ENCODE measurements around the gene SYCE1.
"Not testable (repeated sequence)": the region's sequence is repeated elsewhere in the genome, so short reads cannot be mapped to it uniquely, and the experiment has no call there.

DNA sequence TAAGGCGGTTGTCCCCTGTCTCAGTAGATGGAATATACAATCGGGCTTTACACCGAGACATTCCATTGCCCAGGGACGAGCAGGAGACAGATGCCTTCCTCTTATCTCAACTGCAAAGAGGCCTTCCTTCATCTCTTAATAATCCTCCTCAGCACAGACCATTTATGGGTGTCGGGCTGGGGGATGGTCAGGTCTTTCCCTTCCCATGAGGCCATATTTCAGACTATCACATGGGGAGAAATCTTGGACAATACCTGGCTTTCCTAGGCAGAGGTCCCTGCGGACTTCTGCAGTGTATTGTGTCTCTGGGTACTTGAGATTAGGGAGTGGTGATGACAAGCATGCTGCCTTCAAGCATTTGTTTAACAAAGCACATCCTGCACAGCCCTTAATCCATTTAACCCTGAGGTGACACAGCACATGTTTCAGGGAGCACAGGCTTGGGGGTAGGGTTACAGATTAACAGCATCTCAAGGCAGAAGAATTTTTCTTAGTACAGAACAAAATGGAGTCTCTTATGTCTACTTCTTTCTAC, 23.9 kb downstream of the SYCE1 start:
- TF ChIP-seq, protein P1, sequence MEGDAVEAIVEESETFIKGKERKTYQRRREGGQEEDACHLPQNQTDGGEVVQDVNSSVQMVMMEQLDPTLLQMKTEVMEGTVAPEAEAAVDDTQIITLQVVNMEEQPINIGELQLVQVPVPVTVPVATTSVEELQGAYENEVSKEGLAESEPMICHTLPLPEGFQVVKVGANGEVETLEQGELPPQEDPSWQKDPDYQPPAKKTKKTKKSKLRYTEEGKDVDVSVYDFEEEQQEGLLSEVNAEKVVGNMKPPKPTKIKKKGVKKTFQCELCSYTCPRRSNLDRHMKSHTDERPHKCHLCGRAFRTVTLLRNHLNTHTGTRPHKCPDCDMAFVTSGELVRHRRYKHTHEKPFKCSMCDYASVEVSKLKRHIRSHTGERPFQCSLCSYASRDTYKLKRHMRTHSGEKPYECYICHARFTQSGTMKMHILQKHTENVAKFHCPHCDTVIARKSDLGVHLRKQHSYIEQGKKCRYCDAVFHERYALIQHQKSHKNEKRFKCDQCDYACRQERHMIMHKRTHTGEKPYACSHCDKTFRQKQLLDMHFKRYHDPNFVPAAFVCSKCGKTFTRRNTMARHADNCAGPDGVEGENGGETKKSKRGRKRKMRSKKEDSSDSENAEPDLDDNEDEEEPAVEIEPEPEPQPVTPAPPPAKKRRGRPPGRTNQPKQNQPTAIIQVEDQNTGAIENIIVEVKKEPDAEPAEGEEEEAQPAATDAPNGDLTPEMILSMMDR (IDR thresholded peaks at IDR 0.05), result not testable (repeated sequence)
- TF ChIP-seq POLR2A, POLR2AphosphoS5 (IDR thresholded peaks at IDR 0.05): not testable (repeated sequence)

All from stomach (tissue), 4 donors.